Neuronal stem cell (in vitro differentiated cells): ENCODE measurements around the gene NDUFB4.

Experiments used
- DNase-seq: peaks from one replicate; pipeline ENCODE4 v3.0.0-alpha.2; 2013; ENCODE audit warnings: low spot score
- H2AFZ ChIP-seq: one replicate; pipeline ENCODE4 v1.6.1; 2013; ENCODE audit warnings: mild to moderate bottlenecking, low read length, inconsistent platforms
- H2AK5ac ChIP-seq: 2 replicates; pipeline ENCODE4 v1.6.1; 2013; ENCODE audit warnings: low read depth, mild to moderate bottlenecking, inconsistent platforms, low read length, moderate library complexity, mixed read lengths
- H2BK120ac ChIP-seq: 2 replicates; pipeline ENCODE4 v1.6.1; 2013; ENCODE audit warnings: low read depth, mild to moderate bottlenecking, inconsistent platforms, low read length, moderate library complexity, mixed read lengths
- H2BK12ac ChIP-seq: one replicate; pipeline ENCODE4 v1.6.1; 2013; ENCODE audit warnings: low read length, inconsistent platforms
- H2BK15ac ChIP-seq: 2 replicates; pipeline ENCODE4 v1.6.1; 2013; ENCODE audit warnings: mild to moderate bottlenecking, low read length, inconsistent platforms, mixed read lengths
- H2BK5ac ChIP-seq: one replicate; pipeline ENCODE4 v1.6.1; 2013; ENCODE audit warnings: inconsistent platforms, mild to moderate bottlenecking, low read length, moderate library complexity
- H3K14ac ChIP-seq: one replicate; pipeline ENCODE4 v1.6.1; 2013; ENCODE audit warnings: low read length, inconsistent platforms
- H3K18ac ChIP-seq: 2 replicates; pipeline ENCODE4 v1.6.1; 2013; ENCODE audit warnings: low read length, inconsistent platforms
- H3K23ac ChIP-seq: 2 replicates; pipeline ENCODE4 v1.6.1; 2013; ENCODE audit warnings: low read depth, mild to moderate bottlenecking, mixed read lengths, low read length, inconsistent platforms; ENCODE audit not compliant: poor library complexity
- H3K27ac ChIP-seq: replicated peaks from 3 replicates; pipeline ENCODE4 v1.5.1; 2013; ENCODE audit warnings: low read length, inconsistent platforms
- H3K27me3 ChIP-seq, 3 experiments: 2 replicates each; pipeline ENCODE4 v1.6.1; 2013; ENCODE audit warnings: low read length in 3 of 3, mild to moderate bottlenecking in 2 of 3, inconsistent platforms in 1 of 3, low read depth in 1 of 3, mixed read lengths in 1 of 3, moderate library complexity in 1 of 3; ENCODE audit not compliant: control insufficient read depth in 3 of 3, insufficient read depth in 3 of 3
- H3K36me3 ChIP-seq, 2 donors: replicated peaks in 1 of 2; 2 replicates each; pipeline ENCODE4 v1.6.1; 2013; ENCODE audit warnings: low read length in 2 of 2; ENCODE audit not compliant: control insufficient read depth in 2 of 2, insufficient read depth in 2 of 2
- H3K4ac ChIP-seq: 2 replicates; pipeline ENCODE4 v1.6.1; 2013; ENCODE audit warnings: inconsistent platforms, mild to moderate bottlenecking, low read length, moderate library complexity
- H3K4me1 ChIP-seq, 2 donors: 1 replicate in 1 of 2; 2 replicates in 1 of 2; pipeline ENCODE4 v1.6.1; 2013; ENCODE audit warnings: low read length in 2 of 2, low read depth in 1 of 2; ENCODE audit not compliant: control insufficient read depth in 2 of 2, insufficient read depth in 1 of 2
- H3K4me2 ChIP-seq: one replicate; pipeline ENCODE4 v1.6.1; 2013; ENCODE audit warnings: mild to moderate bottlenecking, low read length, inconsistent platforms; ENCODE audit not compliant: insufficient read depth, poor library complexity, severe bottlenecking
- H3K4me3 ChIP-seq, 2 donors: 2 replicates each; pipeline ENCODE4 v1.5.1; 2013; ENCODE audit warnings: low read length in 2 of 2, mild to moderate bottlenecking in 2 of 2, inconsistent platforms in 1 of 2, moderate library complexity in 1 of 2
- H3K79me1 ChIP-seq: one replicate; pipeline ENCODE4 v1.6.1; 2013; ENCODE audit warnings: low read depth, mild to moderate bottlenecking, inconsistent platforms, low read length, moderate library complexity
- H3K9ac ChIP-seq: one replicate; pipeline ENCODE4 v1.6.1; 2013; ENCODE audit warnings: mild to moderate bottlenecking, low read depth, low read length, inconsistent platforms; ENCODE audit not compliant: poor library complexity
- H3K9me3 ChIP-seq, 2 donors: replicated peaks in 1 of 2; 2 replicates each; pipeline versions ENCODE3 to v1.6.1; 2013; ENCODE audit warnings: low read length in 2 of 2, mild to moderate bottlenecking in 2 of 2, inconsistent platforms in 1 of 2, low read depth in 1 of 2, mixed read lengths in 1 of 2, moderate library complexity in 1 of 2; ENCODE audit not compliant: control insufficient read depth in 2 of 2, insufficient read depth in 1 of 2
- H4K8ac ChIP-seq: one replicate; pipeline ENCODE4 v1.6.1; 2013; ENCODE audit warnings: low read depth, mild to moderate bottlenecking, inconsistent platforms, low read length, moderate library complexity
- H4K91ac ChIP-seq: one replicate; pipeline ENCODE4 v1.6.1; 2013; ENCODE audit warnings: low read length, low read depth, mild to moderate bottlenecking, inconsistent platforms; ENCODE audit not compliant: poor library complexity
- WGBS, 2 donors: extraction: QIAGEN DNeasy Blood & Tissue Kit; methylation state at CpG; one replicate each; pipeline ENCODE4 v1.1.7; 2013; ENCODE audit warnings: missing lambda C conversion rate in 2 of 2, mixed read lengths in 1 of 2; ENCODE audit not compliant: insufficient read length in 2 of 2, insufficient replicate concordance in 1 of 2; ENCODE audit errors: extremely low coverage in 2 of 2; 5-methylcytosine and 5-hydroxymethylcytosine counted together

NDUFB4 gene

DNA sequence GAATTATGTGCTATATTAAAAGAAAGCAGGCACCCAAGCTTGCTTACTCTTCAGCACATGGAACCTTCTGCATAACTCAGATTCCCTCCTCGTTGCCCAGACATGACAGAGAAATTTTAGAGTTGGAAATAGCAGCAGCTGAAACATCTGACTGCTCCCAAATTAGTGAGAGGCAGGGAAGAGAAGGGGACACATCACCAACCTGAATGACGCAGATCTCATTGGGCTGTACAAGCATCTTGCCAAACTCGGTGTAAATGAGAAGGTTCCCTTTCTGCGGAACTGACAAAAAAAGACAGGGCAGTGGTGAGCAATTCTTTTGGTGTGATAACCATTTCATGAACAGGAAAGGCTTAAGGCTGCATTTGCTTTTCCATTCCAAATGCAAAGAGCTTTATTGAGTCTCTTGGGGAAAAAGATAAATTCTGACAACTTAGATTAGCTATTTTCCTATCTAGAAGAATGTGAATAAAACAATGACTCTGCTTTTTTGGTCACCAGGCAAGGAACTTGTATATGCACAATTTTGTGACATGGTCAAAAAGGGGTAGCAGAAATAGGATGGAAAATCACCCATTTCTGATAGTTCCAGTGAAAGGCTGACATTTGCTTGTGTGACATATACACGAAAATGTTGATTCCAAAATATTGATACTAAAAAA lies 50.8 kb downstream of the NDUFB4 start:
- DNase-seq = no peak
- no CpG with 5 or more reads among the region's 5 CpGs for WGBS, 2 donors
- no peak overlapping the region for H3K27ac ChIP-seq
- H3K9ac ChIP-seq = no peak overlapping the region
- no peak overlapping the region for H3K4ac ChIP-seq
- H3K36me3 ChIP-seq = no peaks in the 10 kb centered on the region
- no peak overlapping the region for H2BK5ac ChIP-seq
- no peak overlapping the region for H3K14ac ChIP-seq
- H3K4me3 ChIP-seq = no peak overlapping the region
- H2BK120ac ChIP-seq = no peak overlapping the region
- no peak overlapping the region for H3K18ac ChIP-seq
- H2AFZ ChIP-seq = no peak overlapping the region
- no peaks in the 10 kb centered on the region for H3K79me1 ChIP-seq
- no peaks in the 10 kb centered on the region for H3K9me3 ChIP-seq
- H3K23ac ChIP-seq = no peak overlapping the region
- no peak overlapping the region for H4K91ac ChIP-seq
- H2BK15ac ChIP-seq = no peak overlapping the region
- no peak overlapping the region for H3K4me2 ChIP-seq
- H4K8ac ChIP-seq = no peak overlapping the region
- H3K27me3 ChIP-seq = no peaks in the 10 kb centered on the region
- H2BK12ac ChIP-seq = no peak overlapping the region
- H2AK5ac ChIP-seq = no peak overlapping the region
- H3K4me1 ChIP-seq = peaks cover 0 to 4% of the 10 kb centered on the region in 2 donors

DNA sequence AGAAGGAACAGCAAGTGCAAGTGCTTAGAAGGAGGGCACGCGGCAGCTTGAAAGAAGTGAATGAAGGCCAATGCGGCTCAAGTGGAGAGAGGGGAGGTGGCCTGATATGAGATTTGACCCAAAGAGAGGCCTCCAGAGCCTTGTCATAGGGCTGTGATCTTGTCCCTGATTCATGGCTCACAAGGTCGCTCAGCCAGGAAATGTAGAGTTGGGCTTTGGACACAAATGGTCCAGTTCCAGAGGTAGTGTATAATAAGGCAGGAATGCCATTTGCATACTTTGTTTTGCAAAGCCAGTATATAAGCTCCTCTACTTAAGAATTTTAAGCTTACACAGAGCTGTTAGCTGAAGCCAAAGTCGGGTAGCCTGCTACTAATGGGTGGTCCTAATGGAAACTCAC lies 52.2 kb downstream of the NDUFB4 start:
- Histone ChIP-seq H3K4me3 (no peak overlapping the region), H2AK5ac (no peak overlapping the region), H2BK15ac (no peak overlapping the region), H3K79me1 (no peaks in the 10 kb centered on the region), H4K8ac (no peak overlapping the region), H3K4ac (no peak overlapping the region), H3K4me1 (peaks cover 0 to 4% of the 10 kb centered on the region in 2 donors), H3K36me3 (no peaks in the 10 kb centered on the region), H3K4me2 (no peak overlapping the region), H2BK5ac (no peak overlapping the region), H3K9me3 (no peaks in the 10 kb centered on the region), H3K18ac (no peak overlapping the region), H2BK12ac (no peak overlapping the region), H3K23ac (no peak overlapping the region), H3K27me3 (no peaks in the 10 kb centered on the region), H3K14ac (no peak overlapping the region), H3K9ac (no peak overlapping the region), H2AFZ (no peak overlapping the region), H3K27ac (no peak overlapping the region), H4K91ac (no peak overlapping the region), H2BK120ac (no peak overlapping the region)
- DNase-seq = no peak
- no CpG with 5 or more reads among the region's 5 CpGs for WGBS, 2 donors

DNA sequence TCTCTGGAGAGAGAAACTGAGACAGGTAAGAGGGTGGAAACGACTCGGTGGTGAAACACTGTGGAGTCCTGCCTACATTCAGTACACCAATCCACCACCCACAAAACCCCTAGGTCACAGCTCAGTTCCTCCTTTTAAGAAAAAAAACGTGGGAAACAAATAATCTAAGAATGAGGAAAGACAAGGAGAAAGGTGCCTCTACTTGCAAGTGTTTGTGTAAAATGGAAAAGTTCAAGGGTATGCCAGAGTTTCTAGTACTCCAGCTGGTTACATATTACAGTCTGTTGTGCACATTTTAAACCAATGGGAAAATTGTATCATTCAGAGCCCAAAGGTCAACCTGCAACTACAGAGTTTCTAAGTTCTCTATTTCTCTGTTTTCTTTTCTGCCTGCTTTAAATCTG lies 53.7 kb downstream of the NDUFB4 start:
- H3K9ac ChIP-seq = no peak overlapping the region
- no peak overlapping the region for H3K4ac ChIP-seq
- DNase-seq = no peak
- no peak overlapping the region for H3K27ac ChIP-seq
- H3K9me3 ChIP-seq = no peaks in the 10 kb centered on the region
- H2BK5ac ChIP-seq = no peak overlapping the region
- H4K8ac ChIP-seq = no peak overlapping the region
- no peak overlapping the region for H2BK12ac ChIP-seq
- no peak overlapping the region for H3K14ac ChIP-seq
- no peak overlapping the region for H3K4me3 ChIP-seq
- H2AK5ac ChIP-seq = no peak overlapping the region
- H2BK120ac ChIP-seq = no peak overlapping the region
- H3K79me1 ChIP-seq = no peaks in the 10 kb centered on the region
- no peaks in the 10 kb centered on the region for H3K27me3 ChIP-seq
- no peak overlapping the region for H2BK15ac ChIP-seq
- H3K4me2 ChIP-seq = no peak overlapping the region
- H3K36me3 ChIP-seq = no peaks in the 10 kb centered on the region
- H4K91ac ChIP-seq = no peak overlapping the region
- H3K18ac ChIP-seq = no peak overlapping the region
- no peak overlapping the region for H3K23ac ChIP-seq
- H2AFZ ChIP-seq = no peak overlapping the region
- no CpG with 5 or more reads among the region's 3 CpGs for WGBS, 2 donors
- peaks cover 0 to 4% of the 10 kb centered on the region in 2 donors for H3K4me1 ChIP-seq

DNA sequence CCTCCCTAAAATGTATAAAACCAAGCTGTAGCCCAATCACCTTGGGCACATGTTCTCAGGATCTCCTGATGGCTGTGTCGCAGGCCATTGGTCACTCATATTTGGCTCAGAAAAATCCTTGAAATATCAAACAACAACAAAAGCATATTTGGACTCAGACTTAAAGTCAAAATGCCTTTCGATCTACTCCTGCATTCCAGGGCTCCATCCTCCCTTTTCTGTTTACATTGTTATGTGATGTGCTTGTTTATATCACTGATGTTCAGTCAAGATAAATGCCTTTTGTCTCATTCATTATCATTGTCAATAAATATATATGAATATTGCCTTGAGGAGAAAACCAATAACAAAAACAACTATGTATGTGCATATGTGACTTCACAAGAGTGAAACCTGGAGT lies 54.2 kb downstream of the NDUFB4 start:
- Histone ChIP-seq H4K91ac (no peak overlapping the region), H2BK5ac (no peak overlapping the region), H3K9me3 (no peaks in the 10 kb centered on the region), H3K23ac (no peak overlapping the region), H3K9ac (no peak overlapping the region), H3K36me3 (no peaks in the 10 kb centered on the region), H3K27ac (no peak overlapping the region), H3K4me3 (no peak overlapping the region), H2BK120ac (no peak overlapping the region), H3K4ac (no peak overlapping the region), H3K79me1 (no peaks in the 10 kb centered on the region), H3K27me3 (no peaks in the 10 kb centered on the region), H3K4me1 (peaks cover 0 to 2% of the 10 kb centered on the region in 2 donors), H2AFZ (no peak overlapping the region), H3K4me2 (no peak overlapping the region), H3K18ac (no peak overlapping the region), H4K8ac (no peak overlapping the region), H2AK5ac (no peak overlapping the region), H2BK15ac (no peak overlapping the region), H3K14ac (no peak overlapping the region), H2BK12ac (no peak overlapping the region)
- WGBS, 2 donors = no CpG with 5 or more reads among the region's 2 CpGs
- DNase-seq = no peak
